Parietal lobe (tissue), 2 donors: Measurements from ENCODE around the gene ZRANB1. TPM values are rescaled to one million over a fixed set of nuclear protein-coding genes. Genes with fewer than 3 reads are reported as not detected.

ENCODE experiments used
- small RNA-seq: library from RNA; depleted of rRNA; stranded (forward); fragments of <200 nt; gene quantifications from one replicate; pipeline ENCODE3, GENCODE V24; 2014; ENCODE audit warnings: low replicate concordance
- total RNA-seq: library from RNA; depleted of rRNA; stranded (reverse); fragments of >200 nt; gene quantifications from one replicate; pipeline ENCODE4 v1.2.3, GENCODE V29; 2014

Gene ZRANB1
- total RNA-seq = 69.5 TPM

GRCh38 chr10:124941823-124942222 lies at the start of gene ZRANB1:
Gene ZRANB1, plus strand, starts transcription at chr10:124942123. Its CDS starts 371 bp downstream, at chr10:124942494.

Small RNA genes lying within 50 kb of the gene (small RNA-seq; reads per million reads assigned to genes)
- gene MIR4296 = not detected

Other genes with a start within 250 kb of the ZRANB1 start
- gene FAM53B, start 197.7 kb upstream of the ZRANB1 start, total RNA-seq = 41.3 TPM
- 66.0 TPM for gene EEF1AKMT2, start 150.2 kb upstream of the ZRANB1 start, total RNA-seq
- gene ABRAXAS2, start 140.3 kb upstream of the ZRANB1 start, total RNA-seq = 16.3 TPM
- 79.8 TPM for gene CTBP2, start 218.4 kb downstream of the ZRANB1 start, total RNA-seq